Keratinocyte (primary cell): ENCODE results near the gene SRSF5. TPM values are rescaled to one million over a fixed set of nuclear protein-coding genes. Genes with fewer than 3 reads are reported as not detected.

Experiments
- DNase-seq: peaks from one replicate; pipeline ENCODE4 v3.0.0-alpha.2; 2011; ENCODE audit warnings: low read depth, missing footprints, low spot score
- FAIRE-seq: peaks from 2 replicates; lab custom pipeline; 2011; peaks lifted over from hg19 to GRCh38; lab: Jason Lieb, UNC
- H2AFZ ChIP-seq: 2 replicates; pipeline ENCODE4 v1.6.0; 2012; ENCODE audit warnings: low read length, control low read depth, inconsistent platforms; ENCODE audit not compliant: control insufficient read depth
- H3K27ac ChIP-seq: 2 replicates; pipeline ENCODE4 v1.5.1; 2011; ENCODE audit warnings: low read length; ENCODE audit not compliant: control insufficient read depth, insufficient read depth
- H3K27me3 ChIP-seq: 3 replicates; pipeline ENCODE4 v1.6.0; 2011; ENCODE audit warnings: low read length; ENCODE audit not compliant: control insufficient read depth, insufficient read depth; ENCODE audit errors: extremely low read depth
- H3K36me3 ChIP-seq, 2 experiments: 2 replicates in 1 of 2; 3 replicates in 1 of 2; pipeline ENCODE4 v1.5.1; 2011; ENCODE audit warnings: low read length in 2 of 2, mild to moderate bottlenecking in 1 of 2; ENCODE audit not compliant: control insufficient read depth in 2 of 2, insufficient read depth in 2 of 2; ENCODE audit errors: extremely low read depth in 1 of 2
- H3K4me1 ChIP-seq: 3 replicates; pipeline ENCODE4 v1.5.1; 2011; ENCODE audit warnings: low read length; ENCODE audit not compliant: control insufficient read depth, insufficient read depth; ENCODE audit errors: extremely low read depth
- H3K4me2 ChIP-seq: 3 replicates; pipeline ENCODE4 v1.6.0; 2011; ENCODE audit warnings: low read depth, low read length; ENCODE audit not compliant: control insufficient read depth, insufficient read depth; ENCODE audit errors: extremely low read depth
- H3K4me3 ChIP-seq, 3 experiments: fragments of 200-600 bp in 1 of 3; sonication (generic) in 1 of 3; 2 replicates in 2 of 3; 3 replicates in 1 of 3; pipeline ENCODE4 v1.5.1; 2011 to 2016; ENCODE audit warnings: low read length in 3 of 3, mild to moderate bottlenecking in 3 of 3, control low read depth in 2 of 3, inconsistent platforms in 1 of 3, low read depth in 1 of 3, mixed read lengths in 1 of 3, mixed run types in 1 of 3, moderate library complexity in 1 of 3; ENCODE audit not compliant: control insufficient read depth in 2 of 3, insufficient read depth in 2 of 3; ENCODE audit errors: extremely low read depth in 1 of 3
- H3K79me2 ChIP-seq: 2 replicates; pipeline ENCODE4 v1.6.0; 2012; ENCODE audit warnings: low read length; ENCODE audit not compliant: control insufficient read depth, insufficient read depth
- H3K9ac ChIP-seq: 3 replicates; pipeline ENCODE4 v1.6.0; 2011; ENCODE audit warnings: low read length; ENCODE audit not compliant: control insufficient read depth, insufficient read depth; ENCODE audit errors: extremely low read depth
- H3K9me1 ChIP-seq: 3 replicates; pipeline ENCODE4 v1.6.0; 2011; ENCODE audit warnings: low read length; ENCODE audit not compliant: control insufficient read depth, insufficient read depth; ENCODE audit errors: extremely low read depth
- H3K9me3 ChIP-seq: 2 replicates; pipeline ENCODE4 v1.5.1; 2012; ENCODE audit warnings: low read depth, low read length; ENCODE audit not compliant: control insufficient read depth
- H4K20me1 ChIP-seq: 3 replicates; pipeline ENCODE4 v1.6.0; 2011; ENCODE audit warnings: low read length; ENCODE audit not compliant: control insufficient read depth, insufficient read depth; ENCODE audit errors: extremely low read depth
- EZH2 ChIP-seq: IDR thresholded peaks from one replicate; pipeline ENCODE4 v1.6.1; 2012; ENCODE audit warnings: inconsistent platforms, mild to moderate bottlenecking, low read length, moderate library complexity
- dilution Hi-C: fragments of 300-500 bp; cut with MboI; formaldehyde crosslinking; loops from one replicate; pipeline ENCODE4 v1.7.0; 2020; ENCODE audit warnings: low sequenced_read_pairs; ENCODE audit not compliant: extremely low pct_ligation_motif_present
- polyA plus RNA-seq, 5 experiments: library from polyadenylated mRNA; depleted of rRNA in 3 of 5; stranded (reverse) in 3 of 5; stranded (forward) in 1 of 5; unstranded in 1 of 5; fragments of >200 nt; gene quantifications; 1 replicate in 1 of 5; 2 replicates in 3 of 5; 3 replicates in 1 of 5; pipeline versions ENCODE4 v1.2.1 to v1.2.3, GENCODE V29; 2011 to 2012; ENCODE audit warnings: missing spikeins in 2 of 5, low read depth in 1 of 5, low replicate concordance in 1 of 5
- TF ChIP-seq, protein P1 (sequence below), 3 experiments: IDR thresholded peaks in 1 of 3; conservative IDR thresholded peaks in 1 of 3; optimal IDR thresholded peaks in 1 of 3; 2 replicates in 2 of 3; 3 replicates in 1 of 3; pipeline versions ENCODE3 to v1.5.1; 2011; ENCODE audit warnings: low read length in 3 of 3, mild to moderate bottlenecking in 3 of 3, moderate library complexity in 2 of 3, control low read depth in 1 of 3, inconsistent platforms in 1 of 3; ENCODE audit not compliant: insufficient read depth in 2 of 3; ENCODE audit errors: extremely low read depth in 1 of 3

SRSF5 gene
- polyA plus RNA-seq, 1 donor (not counting 4 experiments of a cell fraction or from before 2014, with no cell fraction given): 292 TPM

- Histone ChIP-seq H3K9me3 (no peaks in the 10 kb centered on the region), H4K20me1 (no peaks in the 10 kb centered on the region), H3K27me3 (peaks cover 4% of the 10 kb centered on the region), H2AFZ (no peak overlapping the region), H3K4me1 (no peaks in the 10 kb centered on the region), H3K4me2 (no peak overlapping the region), H3K9ac (no peak overlapping the region), H3K9me1 (no peaks in the 10 kb centered on the region), H3K27ac (no peak overlapping the region), H3K36me3 (no peaks in the 10 kb centered on the region), H3K4me3 (no peak overlapping the region), H3K79me2 (no peaks in the 10 kb centered on the region)
- DNase-seq (no peak), FAIRE-seq (no peak)
- dilution Hi-C loops: no loop called here
- no peak for TF ChIP-seq EZH2
- TF ChIP-seq, protein P1, sequence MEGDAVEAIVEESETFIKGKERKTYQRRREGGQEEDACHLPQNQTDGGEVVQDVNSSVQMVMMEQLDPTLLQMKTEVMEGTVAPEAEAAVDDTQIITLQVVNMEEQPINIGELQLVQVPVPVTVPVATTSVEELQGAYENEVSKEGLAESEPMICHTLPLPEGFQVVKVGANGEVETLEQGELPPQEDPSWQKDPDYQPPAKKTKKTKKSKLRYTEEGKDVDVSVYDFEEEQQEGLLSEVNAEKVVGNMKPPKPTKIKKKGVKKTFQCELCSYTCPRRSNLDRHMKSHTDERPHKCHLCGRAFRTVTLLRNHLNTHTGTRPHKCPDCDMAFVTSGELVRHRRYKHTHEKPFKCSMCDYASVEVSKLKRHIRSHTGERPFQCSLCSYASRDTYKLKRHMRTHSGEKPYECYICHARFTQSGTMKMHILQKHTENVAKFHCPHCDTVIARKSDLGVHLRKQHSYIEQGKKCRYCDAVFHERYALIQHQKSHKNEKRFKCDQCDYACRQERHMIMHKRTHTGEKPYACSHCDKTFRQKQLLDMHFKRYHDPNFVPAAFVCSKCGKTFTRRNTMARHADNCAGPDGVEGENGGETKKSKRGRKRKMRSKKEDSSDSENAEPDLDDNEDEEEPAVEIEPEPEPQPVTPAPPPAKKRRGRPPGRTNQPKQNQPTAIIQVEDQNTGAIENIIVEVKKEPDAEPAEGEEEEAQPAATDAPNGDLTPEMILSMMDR (optimal IDR thresholded peaks at IDR 0.05 in 1 of 3, IDR thresholded peaks at IDR 0.05 in 1 of 3, conservative IDR thresholded peaks at IDR 0.05 in 1 of 3; ENCODE audit: extremely low read depth in 1 of 3, insufficient read depth in 2 of 3, low read length in 3 of 3): no peak
Measured at GRCh38 chr14:69814397-69814796, 47.5 kb downstream of the SRSF5 start.

GRCh38 chr14:69815556-69815955 lies 48.6 kb downstream of the SRSF5 start:
- Histone ChIP-seq H3K4me2 (no peak overlapping the region), H2AFZ (no peak overlapping the region), H3K27ac (no peak overlapping the region), H4K20me1 (no peaks in the 10 kb centered on the region), H3K27me3 (peaks cover 4% of the 10 kb centered on the region), H3K79me2 (no peaks in the 10 kb centered on the region), H3K9me1 (no peaks in the 10 kb centered on the region), H3K4me1 (no peaks in the 10 kb centered on the region), H3K9me3 (no peaks in the 10 kb centered on the region), H3K36me3 (no peaks in the 10 kb centered on the region), H3K4me3 (no peak overlapping the region), H3K9ac (no peak overlapping the region)
- DNase-seq (no peak), FAIRE-seq (no peak)
- dilution Hi-C loops: no loop called here
- TF ChIP-seq EZH2: no peak
- TF ChIP-seq, protein P1 (optimal IDR thresholded peaks at IDR 0.05 in 1 of 3, IDR thresholded peaks at IDR 0.05 in 1 of 3, conservative IDR thresholded peaks at IDR 0.05 in 1 of 3; ENCODE audit: extremely low read depth in 1 of 3, insufficient read depth in 2 of 3, low read length in 3 of 3): no peak
